HG03571 (cell line): Measurements from ENCODE around the gene IFNA21.
A peak's percentile ranks its signal among the peaks of the same experiment; 100 is the strongest.
"Not testable (repeated sequence)": the region's sequence is repeated elsewhere in the genome, so short reads cannot be mapped to it uniquely, and the experiment has no call there.

Source experiments
- ATAC-seq: cut with Tn5 transposase; IDR thresholded peaks from one replicate; pipeline ENCODE4 v1.9.1; 2021; ENCODE audit not compliant: unreplicated experiment

IFNA21 gene

GRCh38 chr9:21166560-21166959, at the start of gene IFNA21:
Gene IFNA21 (minus strand): TSS chr9:21166660. CDS start chr9:21166612, 48 bp downstream.
- ATAC-seq: not testable (repeated sequence)

- ATAC-seq: not testable (repeated sequence)
These were observed 47.2 kb upstream of the IFNA21 start for GRCh38 chr9:21213411-21214326.

- ATAC-seq: not testable (repeated sequence)
These were observed 45.7 kb upstream of the IFNA21 start for GRCh38 chr9:21212160-21212559.

- ATAC-seq: not testable (repeated sequence)
These were observed 44.3 kb upstream of the IFNA21 start for GRCh38 chr9:21210782-21211181.

DNA sequence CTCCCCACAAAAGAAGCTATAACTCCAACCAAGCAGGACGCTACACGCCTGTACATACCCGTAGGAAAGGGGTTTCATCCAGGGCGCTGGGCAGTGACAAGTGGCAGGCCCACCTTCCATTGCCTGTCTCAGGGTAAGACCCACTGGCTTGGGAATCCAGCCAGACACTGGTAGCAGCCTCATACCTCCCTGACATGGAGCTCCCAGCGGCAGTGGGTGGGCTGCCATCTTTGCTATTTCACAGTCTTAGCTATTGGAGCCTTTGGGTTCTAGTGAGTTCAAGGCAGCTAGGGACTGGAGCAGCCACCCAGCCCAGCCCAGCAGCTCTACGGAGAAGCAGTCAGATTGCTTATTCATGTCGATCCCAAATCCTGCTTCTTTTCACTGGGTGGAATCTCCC, 43.9 kb upstream of the IFNA21 start:
- ATAC-seq: no peak

DNA sequence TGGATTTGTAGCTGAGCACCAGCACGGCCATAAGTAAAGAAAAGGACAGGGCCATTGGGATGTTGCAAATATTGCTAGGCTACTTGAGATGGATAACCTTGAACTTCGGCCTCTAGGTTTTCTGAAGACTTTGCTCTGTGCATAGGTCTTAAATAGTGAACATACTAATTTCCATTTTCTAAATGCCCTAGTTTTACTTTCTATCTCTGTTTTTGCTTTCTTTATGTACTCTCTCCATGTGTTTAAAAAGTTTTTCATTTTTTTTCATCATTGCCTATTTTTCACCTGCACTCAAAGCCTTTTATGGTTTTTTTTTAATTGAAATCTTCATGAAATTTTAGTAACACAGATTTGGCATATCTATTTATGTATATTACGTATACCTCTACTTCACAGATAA, 40.6 kb upstream of the IFNA21 start, which contains the start of gene IFNA10:
Gene IFNA10 (minus strand): TSS at position 101 of the 400 bp plus-strand sequence. CDS start 46 bp downstream, at position 55.
- not testable (repeated sequence) for ATAC-seq

GRCh38 chr9:21205204-21205603, 38.7 kb upstream of the IFNA21 start:
- ATAC-seq: no peak

- ATAC-seq: not testable (repeated sequence)
These were observed 35.6 kb upstream of the IFNA21 start, which contains the start of gene IFNA7 for GRCh38 chr9:21202105-21202504. Gene IFNA7 (minus strand): TSS chr9:21202205. CDS start chr9:21202165, 40 bp downstream.

DNA sequence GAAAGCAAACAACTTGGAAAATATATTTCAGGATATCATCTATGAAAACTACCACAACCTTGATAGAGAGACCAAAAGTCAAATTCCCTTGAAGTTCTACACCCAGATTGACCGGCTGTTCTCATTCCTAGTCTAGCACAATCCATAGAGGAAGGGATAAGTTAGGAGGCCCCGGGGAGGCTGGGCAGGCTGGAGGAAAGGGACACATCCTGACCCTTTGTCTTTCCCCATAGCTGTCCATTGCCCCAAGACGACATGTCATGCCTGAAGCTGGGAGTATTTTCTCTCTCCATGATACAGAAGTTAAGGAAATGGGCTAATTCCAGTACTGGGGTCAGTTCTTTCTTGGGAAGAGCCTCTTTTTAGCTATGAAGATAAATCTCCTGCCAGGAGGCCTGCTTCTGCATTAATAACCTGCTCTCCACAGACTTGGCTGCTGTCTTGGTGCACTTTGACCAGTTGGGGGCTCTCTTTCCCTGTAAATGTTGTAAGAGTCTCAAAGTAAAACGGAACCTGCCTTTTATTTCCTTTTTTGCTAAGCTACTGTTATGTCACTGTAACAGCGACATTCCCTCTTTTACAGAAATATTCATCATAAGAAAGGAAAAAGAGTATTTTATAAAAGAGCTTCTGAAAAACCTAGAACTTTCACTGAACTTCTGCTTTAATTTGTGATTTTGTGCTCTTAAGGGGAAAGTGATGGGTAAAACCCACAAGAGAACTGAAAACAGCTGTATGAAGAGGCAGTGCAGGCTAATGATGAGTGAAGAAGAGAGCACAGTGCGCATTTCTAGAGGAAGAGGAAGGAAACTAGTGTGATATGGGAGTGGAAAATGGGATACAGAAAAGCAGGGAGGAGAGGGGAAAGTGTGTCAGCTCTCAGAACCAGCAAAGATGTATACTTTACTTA, 28.7 kb upstream of the IFNA21 start:
- peak; percentile 92 for ATAC-seq

DNA sequence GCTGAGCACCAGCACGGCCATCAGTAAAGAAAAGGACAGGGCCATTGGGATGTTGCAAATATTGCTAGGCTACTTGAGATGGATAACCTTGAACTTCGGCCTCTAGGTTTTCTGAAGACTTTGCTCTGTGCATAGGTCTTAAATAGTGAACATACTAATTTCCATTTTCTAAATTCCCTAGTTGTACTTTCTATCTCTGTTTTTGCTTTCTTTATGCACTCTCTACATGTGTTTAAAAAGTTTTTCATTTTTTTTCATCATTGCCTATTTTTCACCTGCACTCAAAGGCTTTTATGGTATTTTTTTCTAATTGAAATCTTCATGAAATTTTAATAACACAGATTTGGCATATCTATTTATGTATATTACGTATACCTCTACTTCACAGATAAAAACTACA, 21.0 kb upstream of the IFNA21 start, which contains the start of gene IFNA4:
Gene IFNA4 (minus strand): TSS at position 101 of the 400 bp plus-strand sequence. CDS start 56 bp downstream, at position 45.
- ATAC-seq: not testable (repeated sequence)

DNA sequence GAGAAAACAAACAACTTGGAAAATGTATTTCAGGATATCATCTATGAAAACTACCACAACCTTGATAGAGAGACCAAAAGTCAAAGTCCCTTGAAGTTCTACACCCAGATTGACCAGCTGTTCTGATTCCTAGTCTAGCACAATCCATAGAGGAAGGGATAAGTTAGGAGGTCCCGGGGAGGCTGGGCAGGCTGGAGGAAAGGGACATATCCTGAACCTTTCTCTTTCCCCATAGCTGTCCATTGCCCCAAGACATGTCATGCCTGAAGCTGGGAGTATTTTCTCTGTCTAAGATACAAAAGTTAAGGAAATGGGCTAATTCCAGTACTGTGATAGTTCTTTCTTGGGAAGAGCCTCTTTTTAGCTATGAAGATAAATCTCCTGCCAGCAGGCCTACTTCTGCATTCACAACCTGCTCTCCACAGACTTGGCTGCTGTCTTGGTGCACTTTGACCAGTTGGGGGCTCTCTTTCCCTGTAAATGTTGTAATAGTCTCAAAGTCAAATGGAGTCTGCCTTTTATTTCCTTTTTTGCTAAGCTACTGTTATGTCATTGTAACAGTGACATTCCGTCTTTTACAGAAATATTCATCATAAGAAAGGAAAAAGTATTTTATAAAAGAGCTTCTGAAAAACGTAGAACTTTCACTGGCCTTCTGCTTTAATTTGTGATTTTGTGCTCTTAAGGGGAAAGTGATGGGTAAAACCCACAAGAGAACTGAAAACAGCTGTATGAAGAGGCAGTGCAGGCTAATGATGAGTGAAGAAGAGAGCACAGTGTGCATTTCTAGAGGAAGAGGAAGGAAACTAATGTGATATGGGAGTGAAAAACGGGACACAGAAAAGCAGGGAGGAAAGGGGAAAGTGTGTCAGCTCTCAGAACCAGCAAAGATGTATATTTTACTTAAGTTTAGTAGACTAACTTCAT, 16.6 kb upstream of the IFNA21 start:
- ATAC-seq: peak; percentile 82

- no peak for ATAC-seq
These were observed 8.2 kb upstream of the IFNA21 start for GRCh38 chr9:21174671-21175070.

GRCh38 chr9:21172156-21172555, 5.7 kb upstream of the IFNA21 start:
- no peak for ATAC-seq

DNA sequence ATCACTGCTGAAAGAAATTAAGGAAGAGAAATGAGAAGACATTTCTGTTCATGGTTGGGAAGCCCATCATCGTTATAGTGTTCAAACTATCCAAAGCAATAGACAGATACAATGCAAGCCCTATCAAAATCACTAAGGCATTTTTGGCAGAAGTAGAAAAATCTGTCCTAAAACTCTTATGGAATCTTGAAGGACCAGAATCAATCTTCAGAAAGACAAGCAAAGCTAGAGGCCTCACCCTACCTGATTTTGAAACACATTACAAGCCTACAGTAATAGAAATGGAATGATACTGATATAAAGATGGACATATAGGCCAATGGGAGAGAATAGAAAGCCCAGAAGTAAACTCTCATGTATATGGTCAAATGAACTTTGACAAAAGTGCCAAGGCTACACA, 4.9 kb upstream of the IFNA21 start:
- no peak for ATAC-seq

GRCh38 chr9:21165516-21165915, 944 bp downstream of the IFNA21 start:
- no peak for ATAC-seq

DNA sequence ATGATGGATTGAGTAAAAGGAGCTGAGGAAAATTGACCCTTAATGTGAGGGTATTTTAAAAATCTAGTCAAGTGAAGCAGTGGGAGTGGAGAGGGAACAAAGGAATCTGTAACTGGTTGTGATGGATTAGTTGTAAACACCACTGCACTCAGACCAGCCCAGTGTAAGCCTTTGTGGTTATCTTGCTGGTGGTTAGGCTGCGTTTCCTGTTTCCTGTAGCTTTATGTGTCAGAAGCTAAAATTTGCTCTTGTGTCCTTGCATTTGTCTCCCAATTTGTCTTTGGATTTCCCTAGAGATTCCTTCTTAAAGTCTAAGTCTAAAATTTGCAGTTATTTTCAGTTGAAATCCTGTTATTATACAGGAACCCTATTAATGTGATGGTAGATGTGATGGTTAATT, 6.3 kb downstream of the IFNA21 start:
- ATAC-seq: peak; percentile 89

DNA sequence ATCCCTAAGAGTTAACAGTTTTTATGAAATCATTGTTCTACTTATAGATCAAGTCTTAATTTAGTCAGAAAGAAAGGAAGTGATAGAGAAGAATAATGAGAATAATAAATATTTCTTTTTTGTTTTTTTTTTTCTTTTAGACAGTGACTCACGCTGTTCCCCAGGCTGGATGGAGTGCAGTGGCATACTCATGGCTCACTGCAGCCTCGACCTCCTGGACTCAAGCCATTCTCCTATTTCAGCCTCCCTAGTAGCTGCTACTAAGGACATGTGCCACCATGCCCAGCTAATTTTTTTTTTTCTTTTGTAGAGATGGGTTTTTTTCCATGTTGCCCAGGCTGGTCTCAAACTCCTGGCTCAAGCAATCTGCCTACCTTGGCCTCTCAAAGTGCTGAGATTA, 11.0 kb downstream of the IFNA21 start:
- ATAC-seq: no peak

DNA sequence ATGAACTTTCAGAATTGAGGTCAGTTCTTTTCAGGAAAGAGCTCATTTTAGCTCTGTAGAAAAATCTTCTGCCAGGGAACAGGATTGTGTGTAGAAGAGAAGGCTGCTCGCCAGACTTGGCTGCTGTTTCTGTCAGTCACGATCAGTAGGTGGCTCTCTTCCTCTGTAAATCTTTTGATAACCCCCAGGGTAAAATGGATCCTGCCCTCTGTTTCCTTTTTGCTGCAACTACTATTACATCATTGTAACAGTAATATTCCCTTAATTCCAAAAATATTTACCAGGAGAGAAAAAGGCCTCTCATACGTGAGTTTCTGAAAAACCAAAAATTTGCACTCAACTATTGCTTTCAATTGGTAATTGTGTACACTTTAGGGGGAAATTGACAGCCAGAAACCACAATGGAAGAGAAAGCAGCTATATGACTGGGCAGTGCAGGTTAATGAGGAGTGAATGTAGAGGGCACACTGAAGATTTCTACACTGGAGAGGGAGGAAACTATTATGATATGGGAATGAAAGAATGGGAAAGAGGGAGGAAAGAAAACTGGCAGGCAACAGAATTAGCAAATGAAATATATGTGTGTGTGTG, 12.3 kb downstream of the IFNA21 start:
- ATAC-seq: peak; percentile 89

- peak; percentile 17 for ATAC-seq
These were observed 13.0 kb downstream of the IFNA21 start for GRCh38 chr9:21153336-21154017.
